Head of caudate nucleus (tissue), 42 donors: ENCODE results near the gene IGFL4.

Experiments
- DNase-seq, 42 donors: peaks; one replicate each; pipeline versions ENCODE4 v3.0.0 to v3.0.0-alpha.2; 2020 to 2021; ENCODE audit warnings: mixed read lengths in 7 of 42
- intact Hi-C: fragments of 100-400 bp; cut with DNase I; formaldehyde crosslinking; loops from one replicate; pipeline ENCODE4 v1.15.0; 2022

The IGFL4 gene

GRCh38 chr19:46006411-46006810 is 34.4 kb downstream of the IGFL4 start:
- intact Hi-C loops, result loop anchor here (5.0 kb wide), 1 partner anchor 49 kb away; no protein-coding TSS in a partner anchor
- DNase-seq, result no peak

GRCh38 chr19:46002678-46003275 is 38.0 kb downstream of the IGFL4 start:
- no peak for DNase-seq
- intact Hi-C loops, result no loop called here

- peak; percentile 70 to 94 (median 85) for DNase-seq
- intact Hi-C loops, result no loop called here
These were observed 40.1 kb downstream of the IGFL4 start for GRCh38 chr19:46000491-46001246.

- DNase-seq, result peak; percentile 41 to 90 (median 75)
These were observed 41.1 kb downstream of the IGFL4 start for GRCh38 chr19:45999653-46000121.

GRCh38 chr19:45998834-45999233 is 42.0 kb downstream of the IGFL4 start:
- intact Hi-C loops, result no loop called here
- no peak for DNase-seq

More at GRCh38 chr19:45999653-46000121, 41.1 kb downstream of the IGFL4 start:
- intact Hi-C loops, result no loop called here

GRCh38 chr19:45996933-45997332 is 43.9 kb downstream of the IGFL4 start:
- intact Hi-C loops, result no loop called here
- DNase-seq, result no peak

- intact Hi-C loops, result no loop called here
These were observed 45.0 kb downstream of the IGFL4 start for GRCh38 chr19:45995715-45996385.

GRCh38 chr19:45994998-45995714 is 45.6 kb downstream of the IGFL4 start, which contains the start of gene CCDC61:
TSS of gene CCDC61 (plus strand) at chr19:45995467. CDS start at chr19:46003019, 7,552 bp downstream.
- intact Hi-C loops, result no loop called here

More at GRCh38 chr19:45995715-45996385, 45.0 kb downstream of the IGFL4 start:
- no peak for DNase-seq

GRCh38 chr19:45994456-45994997 is 46.3 kb downstream of the IGFL4 start:
- intact Hi-C loops, result no loop called here
- DNase-seq, result no peak

More at GRCh38 chr19:45994998-45995714, 45.6 kb downstream of the IGFL4 start, which contains the start of gene CCDC61:
- DNase-seq, result peak; percentile 93 to 99 (median 97)

- DNase-seq, result peak in 6 of 42 donors; percentile 22 to 62 (median 48)
These were observed 50.6 kb downstream of the IGFL4 start for GRCh38 chr19:45990113-45990728.

More at GRCh38 chr19:45990113-45990728, 50.6 kb downstream of the IGFL4 start:
- intact Hi-C loops, result no loop called here
